Fibroblast of skin of right quadriceps (primary cell): ENCODE measurements around the gene POU6F1.

Experiments
- DNase-seq: peaks from one replicate; pipeline ENCODE4 v3.0.0-alpha.2; 2013

The POU6F1 gene

DNA sequence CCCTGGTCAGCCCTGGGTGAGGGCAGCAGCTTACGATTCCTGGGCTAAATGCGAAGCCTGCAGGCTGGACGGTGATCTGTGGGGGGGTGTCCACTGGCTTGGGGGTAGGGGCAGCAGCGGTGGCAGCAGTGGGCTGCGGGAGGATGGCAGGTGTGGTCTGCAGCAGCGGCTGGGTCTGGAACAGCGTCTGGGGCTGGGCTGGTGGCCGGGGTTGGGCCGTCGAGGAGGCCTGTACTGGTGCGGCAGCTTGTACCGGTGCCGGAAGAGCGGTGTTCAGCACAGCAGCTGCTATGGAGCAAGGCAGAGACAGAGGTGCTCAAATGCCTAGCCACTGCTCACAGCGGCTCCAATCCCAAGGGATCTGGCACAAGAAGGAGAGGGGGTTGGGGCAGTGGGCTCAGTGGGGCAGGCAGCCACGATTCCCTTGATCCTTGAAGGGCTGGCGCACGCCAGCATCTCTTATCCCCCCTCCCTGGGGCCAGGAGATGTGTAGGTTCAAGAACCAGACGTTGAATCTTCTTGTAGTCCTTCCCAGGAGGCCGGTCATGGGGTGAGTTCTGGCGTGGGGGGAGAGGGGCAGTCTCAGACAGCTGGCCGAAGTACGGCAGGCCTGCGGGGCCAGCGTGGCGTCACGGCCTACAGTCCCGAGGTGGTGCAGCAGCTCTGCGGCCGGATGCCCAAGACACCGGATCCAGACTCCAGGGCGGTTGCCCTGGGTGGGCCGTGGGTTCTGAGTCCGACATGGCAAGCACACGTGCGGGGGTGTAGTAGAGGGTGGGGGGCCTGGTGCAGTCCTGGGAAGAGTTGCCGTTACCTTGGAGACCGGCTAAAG is 19.9 kb downstream of the POU6F1 start:
- DNase-seq = no peak

DNA sequence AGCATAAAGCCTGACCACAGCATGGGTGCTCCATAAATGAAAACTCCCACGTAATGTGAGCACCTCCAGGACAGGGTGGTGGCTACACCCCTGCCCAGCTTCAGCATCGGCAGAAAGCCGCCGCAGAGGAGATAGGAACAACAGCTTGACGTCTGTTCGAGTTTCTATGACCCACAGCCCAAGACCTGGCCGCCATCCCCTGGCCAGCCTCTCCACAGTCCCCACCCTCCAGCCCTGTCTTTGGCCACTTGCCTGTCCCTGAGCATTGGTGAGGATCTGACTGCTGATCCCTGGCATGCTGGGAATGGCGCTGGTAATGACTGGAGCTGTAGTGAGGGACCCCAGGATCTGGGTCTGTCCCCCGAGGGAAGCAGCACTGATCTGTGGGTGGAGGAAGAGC is 21.3 kb downstream of the POU6F1 start:
- no peak for DNase-seq

DNA sequence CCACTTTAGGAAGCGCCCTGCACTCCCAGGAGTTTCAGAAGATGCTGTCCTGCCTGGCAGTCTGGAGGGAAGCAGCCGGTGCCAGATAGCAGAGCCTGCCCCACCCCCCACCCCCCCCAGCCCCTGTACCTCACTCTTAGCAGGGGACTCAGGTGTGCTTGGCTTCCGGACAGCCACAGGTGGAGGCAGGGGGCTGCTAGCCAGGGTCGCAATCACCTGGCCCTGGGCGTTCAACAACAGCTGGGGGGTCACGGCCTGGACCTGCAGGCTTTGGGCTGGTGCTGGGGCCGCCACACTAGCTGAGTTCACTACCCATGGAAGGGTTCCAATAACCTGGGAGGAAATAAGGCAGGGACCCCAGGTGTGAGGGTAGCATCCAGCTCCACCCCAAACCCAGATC is 22.0 kb downstream of the POU6F1 start:
- no peak for DNase-seq

DNA sequence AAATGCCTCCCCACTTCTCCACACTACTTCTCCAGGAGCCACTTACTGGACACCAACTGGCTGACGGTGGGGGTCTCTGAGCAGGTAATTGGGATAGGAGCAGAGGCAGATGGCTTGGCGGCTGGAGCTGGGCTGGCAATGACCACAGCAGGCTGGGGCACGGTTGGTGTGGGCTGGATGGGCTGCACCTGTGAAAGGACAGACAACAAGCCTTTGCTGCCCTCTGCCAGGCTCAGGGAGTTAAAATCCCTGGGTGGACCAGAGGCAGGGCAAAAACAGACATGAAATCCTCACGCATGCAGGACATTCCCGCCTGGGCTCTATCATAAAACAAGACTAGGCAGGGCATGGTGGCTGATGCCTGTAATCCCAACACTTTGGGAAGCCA is 25.6 kb downstream of the POU6F1 start:
- DNase-seq = no peak

DNA sequence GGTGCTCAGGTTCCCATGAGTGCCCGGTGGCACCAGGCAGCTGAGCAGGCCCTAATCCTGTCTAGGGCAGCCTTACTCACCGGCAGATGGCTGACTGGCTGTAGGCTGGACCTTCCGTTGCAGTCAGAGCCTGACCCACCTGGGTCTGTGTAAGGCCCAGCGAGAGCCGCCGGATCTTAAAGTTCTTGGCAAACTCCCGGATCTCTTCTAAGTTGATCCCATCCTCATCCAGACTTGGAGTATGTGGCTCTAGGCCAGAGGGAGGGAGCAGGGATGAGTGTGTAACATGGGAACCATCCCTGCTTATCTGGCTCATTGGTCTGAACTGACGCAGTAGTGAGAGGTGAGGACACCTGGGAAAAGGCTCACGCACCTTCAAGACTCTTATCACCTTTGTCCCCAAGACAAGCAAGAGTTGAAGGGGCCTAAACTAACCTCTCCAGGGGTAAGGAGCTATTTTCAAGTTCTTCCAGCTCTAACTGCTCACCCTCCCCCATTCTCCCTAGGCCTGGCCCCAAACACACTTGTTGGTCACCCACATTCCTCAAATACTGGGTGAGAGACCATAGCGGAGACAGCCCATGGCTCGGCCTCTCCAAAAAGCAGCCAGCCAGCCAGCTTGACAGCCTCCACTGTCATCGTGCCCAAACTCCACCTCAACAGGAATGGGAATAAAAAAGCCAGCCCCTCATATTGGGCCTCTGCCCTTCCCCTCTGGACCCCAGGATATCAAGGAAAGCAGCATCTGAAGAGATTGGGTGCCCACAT is 26.2 kb downstream of the POU6F1 start:
- DNase-seq = no peak

DNA sequence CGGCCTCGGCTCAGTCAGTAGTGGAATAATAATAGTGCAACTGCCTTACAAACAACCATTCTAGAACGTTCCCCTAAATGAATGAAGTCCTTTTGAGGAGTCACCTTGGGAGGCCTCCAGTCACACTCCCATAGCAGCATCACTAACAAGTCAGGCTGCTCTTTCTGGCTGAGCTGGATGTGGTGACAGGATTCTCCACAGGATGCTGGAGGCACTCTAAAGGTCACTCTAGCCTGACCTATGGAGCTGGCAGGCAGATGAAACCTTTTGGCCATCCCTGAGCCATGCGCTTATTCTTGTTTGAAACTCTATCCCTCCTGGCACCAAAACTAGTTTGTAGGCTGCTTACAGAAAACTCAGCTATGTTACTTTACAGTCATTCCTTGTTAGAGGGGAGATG is 27.0 kb downstream of the POU6F1 start:
- no peak for DNase-seq

DNA sequence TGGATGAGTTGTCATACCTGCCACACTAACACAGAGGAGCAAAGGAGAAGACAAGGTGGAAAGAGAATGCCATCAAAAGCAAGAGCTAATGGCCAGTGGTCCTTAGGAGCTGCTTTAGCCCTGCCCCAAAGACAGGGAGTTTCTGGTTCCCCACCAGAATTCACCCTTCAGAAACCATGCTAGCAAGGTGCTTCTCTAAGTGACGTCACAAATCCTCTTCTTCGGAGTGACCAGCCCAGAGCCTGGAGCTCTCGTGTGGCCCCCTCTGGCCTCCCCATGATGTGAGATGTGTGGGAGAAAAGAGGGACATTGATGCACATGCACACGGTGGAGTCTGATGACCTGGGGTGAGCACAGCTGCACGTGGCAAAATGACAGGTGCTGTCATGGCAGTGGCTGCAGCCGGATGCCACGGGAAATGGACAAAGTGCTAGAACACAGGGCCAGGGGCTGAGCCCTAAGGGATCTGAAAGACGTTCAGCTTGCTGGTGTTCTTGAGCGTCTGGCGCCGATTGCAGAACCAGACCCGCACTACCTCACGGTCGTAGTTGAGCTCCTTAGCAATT is 28.0 kb downstream of the POU6F1 start:
- no peak for DNase-seq

DNA sequence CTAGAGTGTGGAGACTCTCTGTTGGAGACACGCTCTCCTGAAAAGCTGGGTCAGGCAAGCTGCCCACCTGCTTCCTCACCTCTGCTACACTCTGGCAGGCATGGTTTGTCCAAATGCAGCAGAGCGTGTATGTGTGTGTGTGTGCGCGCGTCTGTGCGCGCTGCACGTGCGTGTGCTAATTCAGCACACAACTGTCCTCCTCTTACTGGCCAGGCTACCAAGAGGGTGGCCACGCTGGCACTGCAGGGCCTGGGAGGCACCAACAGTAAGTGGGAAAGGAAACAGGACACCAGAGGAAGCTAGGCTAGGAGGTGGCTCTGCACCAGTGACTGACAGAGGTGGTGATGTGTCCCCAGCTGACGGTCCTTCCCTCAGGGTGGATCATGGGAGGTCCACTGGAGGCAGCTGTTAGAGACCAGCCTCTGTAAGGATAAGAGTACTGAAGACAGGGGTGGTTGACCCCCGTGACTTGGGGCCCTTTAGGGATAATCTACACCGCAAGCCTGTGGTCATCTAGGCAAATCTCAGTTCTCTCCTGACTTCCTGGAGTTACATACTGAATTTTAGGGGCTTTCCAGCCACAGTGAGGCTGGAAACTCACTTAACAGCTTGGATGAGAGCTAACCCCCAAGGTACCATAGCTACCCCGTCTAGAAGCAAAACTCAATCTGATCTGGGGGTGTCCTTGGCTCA is 29.4 kb downstream of the POU6F1 start:
- DNase-seq = no peak

DNA sequence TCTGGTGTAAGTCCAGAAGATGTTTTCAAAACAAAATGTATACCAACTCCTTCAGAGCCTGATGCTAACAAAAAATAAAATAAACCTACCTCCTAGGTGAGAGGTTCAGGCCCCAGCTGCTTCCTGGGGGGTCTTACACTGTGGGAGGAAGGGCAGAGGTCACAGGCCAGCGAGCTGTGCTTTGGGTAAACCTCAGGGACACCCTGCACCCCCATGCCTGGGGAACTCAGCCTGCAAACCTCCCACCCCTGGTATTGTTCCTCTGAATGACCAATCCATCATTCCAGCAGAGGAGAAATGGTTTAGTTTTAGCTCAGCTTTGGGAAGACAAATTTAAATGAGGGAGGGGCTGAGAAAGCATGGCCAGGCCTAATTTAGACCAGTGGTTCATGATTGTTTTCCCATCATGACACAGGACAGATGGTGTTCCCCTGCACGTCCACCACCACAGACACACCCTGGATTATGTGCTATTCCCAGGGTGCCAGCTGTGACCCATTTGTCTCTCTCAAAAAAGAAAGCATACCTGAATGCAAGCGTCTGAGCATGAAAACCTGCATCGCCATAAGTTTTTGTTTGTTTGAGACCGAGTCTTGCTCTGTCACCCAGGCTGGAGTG is 30.4 kb downstream of the POU6F1 start:
- DNase-seq = no peak

DNA sequence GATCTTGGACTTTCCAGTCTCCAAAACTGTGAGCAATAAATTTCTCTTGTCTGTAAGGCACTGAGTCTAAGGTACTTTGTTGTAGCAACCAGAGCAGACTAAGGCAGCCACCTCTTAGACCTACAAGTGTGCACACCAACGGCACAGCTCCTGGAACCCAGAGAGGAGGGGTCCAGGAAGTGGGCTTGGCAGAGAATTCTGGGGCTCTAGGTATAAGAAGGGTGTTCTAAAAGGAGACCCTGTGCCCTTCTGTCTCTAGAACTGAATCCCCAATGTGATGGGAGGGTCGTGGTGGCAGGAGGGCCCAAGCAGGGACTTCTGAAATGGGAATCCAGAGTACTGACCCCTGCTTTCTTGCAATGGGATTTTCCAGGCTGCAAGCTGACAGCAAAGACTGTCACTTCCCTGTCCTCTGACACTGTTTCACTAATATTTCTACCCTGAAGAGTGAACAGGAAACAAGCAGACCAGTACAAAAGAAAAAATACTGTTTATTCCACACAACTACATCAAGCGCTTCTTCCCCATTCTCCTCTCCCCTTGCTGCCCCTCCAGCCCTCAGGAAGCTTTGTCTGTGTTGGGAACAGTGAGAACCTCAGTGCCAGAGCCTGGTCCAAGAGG is 31.3 kb downstream of the POU6F1 start:
- DNase-seq = no peak

DNA sequence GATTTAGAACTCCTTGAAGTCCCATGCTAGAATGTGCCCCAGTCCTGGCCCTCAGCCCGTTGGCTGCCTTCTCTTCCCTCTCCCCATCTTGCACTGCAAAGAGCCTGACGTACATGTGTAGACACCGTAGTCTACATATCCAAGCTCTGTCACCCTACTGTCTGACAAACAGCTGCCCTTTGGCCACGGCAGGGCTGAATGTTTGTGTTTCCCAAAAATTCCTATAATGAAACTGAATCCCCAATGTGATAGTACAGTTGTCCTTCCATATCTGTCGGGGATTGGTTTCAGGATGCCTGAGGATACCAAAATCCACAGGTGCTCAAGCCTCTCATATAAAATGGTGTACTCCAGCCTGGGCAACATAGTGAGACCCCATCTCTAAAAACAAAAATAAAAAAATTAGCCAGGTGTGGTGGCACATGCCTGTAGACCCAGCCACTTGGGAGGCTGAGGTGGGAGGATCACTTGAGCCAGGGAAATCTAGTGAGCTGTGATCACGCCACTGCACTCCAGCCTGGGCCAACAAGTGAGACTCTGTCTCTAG is 32.6 kb downstream of the POU6F1 start:
- DNase-seq = no peak

DNA sequence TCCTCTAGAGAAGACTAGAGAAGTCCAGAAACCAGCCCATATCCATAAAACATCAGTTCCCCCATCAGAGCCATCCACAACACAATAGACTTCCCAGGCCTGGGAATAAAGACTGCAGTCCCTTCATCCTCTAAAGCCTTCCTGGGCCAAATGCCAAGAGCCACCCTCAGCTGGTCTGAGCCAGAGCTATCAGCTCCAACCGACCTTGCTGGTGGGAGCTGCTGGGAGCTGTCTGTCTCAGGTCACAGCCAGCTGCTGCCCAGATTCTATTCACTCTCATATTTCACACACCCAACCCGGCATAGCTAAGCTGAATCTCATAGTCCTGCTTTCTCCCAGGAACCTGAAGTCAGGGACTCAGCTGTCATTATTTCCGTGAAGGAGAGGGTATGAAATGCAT is 34.0 kb downstream of the POU6F1 start:
- peak; percentile 18 for DNase-seq

DNA sequence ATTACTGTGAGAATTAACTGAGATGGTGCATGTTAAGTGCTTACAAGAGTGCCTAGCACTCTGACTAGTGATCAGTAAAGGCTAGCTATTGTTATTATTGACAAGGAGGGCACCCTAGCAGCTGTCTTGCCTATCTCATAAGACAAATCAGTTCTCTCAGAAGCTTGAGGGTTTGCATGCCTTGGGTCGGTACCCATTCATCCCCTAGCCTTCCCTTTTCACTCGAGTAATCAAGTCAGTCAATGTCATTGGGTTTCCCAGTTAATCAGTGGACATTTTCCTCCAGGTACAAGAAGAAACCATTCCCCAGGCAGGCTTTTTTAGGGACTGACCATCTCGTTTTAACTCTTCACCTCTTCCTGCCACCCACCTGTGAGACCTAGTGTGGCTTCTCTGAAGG is 34.5 kb downstream of the POU6F1 start:
- DNase-seq = no peak

DNA sequence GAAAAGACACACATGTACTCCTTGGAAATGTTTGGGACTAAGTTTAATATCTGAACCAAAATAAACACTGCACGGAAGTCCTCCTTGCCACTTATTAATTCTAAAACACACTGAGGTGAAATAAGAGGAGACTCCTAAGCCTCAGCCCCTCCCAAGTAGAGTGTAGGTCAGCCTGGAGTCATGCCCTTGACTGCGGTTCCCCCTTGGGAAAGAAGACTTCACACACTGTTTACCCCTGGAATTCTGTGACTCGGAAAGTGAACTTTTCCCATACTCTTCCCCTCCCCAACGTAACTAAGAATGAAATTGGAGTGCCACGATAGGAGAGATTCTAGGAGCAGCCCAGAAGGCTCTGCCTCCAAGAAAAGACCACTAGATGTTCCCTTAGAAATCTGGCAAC is 36.3 kb downstream of the POU6F1 start:
- no peak for DNase-seq

DNA sequence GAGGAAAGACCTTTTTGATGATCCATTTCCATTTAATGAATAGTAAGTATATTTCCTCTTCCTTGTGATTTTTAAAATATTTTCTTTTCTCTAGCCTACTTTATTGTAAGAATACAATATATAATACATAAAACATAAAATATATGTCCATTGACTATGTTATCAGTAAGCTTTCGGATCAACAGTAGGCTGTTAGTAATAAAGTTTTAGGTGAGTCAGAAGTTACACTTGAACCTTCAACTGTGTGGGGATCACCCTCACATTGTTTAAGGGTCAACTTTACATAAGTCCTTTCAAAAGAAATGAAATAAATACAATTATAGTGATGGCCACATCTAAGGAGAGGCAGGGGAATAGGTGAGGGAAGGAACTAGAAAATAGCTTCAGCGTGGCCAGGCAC is 40.0 kb downstream of the POU6F1 start:
- DNase-seq = no peak

DNA sequence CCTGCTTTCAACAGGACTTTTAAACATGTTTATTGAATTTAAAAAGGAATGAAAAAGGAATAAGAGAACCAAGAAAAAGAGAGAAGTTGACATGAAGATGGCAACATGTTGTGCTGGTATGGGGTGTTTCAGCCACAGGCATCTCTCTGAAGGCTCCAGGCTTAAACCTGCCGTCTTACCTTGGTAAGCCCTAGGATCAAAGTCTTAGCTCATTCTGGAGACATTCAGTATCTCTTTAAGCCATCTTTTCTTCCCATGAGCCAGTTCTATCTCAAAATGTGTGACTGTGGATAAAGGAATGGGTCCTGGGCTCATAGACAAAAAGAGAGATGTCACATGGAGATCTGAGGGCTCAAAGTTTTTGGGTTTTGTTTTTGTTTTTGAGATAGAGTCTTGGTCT is 43.4 kb downstream of the POU6F1 start:
- no peak for DNase-seq

DNA sequence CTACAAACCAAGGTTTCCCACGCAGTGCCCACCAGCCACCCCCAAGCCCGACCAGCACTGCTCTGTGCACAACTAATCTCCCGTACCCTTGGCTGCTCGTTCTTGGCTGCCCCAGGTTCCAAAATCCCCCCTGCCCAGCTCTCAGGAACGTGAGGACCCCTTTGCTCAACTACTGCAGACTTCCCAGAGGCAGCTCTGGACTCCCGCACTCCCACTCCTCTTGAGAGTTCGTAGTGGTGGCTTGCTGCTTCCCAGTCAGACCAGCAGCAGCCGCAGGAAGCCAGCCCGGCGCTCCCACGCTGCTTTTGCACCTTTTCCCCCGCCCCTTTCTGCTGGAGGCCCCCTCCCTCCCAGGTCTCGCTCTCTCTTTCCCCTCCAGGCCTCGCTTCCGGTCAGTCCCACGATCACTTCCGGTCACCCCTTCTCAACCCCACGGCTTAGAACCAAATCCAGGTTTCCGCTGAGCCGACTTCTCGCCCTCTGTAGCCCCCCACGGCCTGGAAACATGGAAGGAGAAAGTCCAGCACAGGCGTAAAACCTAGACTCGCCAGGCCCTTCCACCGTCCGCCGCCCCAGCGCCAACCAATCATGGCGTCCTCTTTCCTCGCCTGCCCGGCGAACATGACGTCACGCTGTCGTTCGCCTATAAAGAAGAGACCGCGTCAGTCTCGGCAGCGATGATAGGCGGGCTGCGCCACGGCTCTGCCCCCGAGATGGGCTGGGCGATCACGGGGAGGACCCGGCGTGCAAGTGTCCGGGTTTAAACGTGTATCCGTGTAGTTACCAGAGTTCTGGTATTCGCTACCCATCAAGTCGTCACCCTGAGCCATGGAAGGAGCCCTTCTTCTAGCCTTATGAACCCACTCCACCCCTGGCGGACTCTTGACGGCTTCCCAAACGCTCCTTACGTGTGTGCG is 45.1 kb downstream of the POU6F1 start, which contains the start of gene TFCP2:
TFCP2 (minus strand) TSS at position 621 of the 917 bp plus-strand sequence. CDS start 713 bp downstream, outside the sequence.
- peak; percentile 96 for DNase-seq

DNA sequence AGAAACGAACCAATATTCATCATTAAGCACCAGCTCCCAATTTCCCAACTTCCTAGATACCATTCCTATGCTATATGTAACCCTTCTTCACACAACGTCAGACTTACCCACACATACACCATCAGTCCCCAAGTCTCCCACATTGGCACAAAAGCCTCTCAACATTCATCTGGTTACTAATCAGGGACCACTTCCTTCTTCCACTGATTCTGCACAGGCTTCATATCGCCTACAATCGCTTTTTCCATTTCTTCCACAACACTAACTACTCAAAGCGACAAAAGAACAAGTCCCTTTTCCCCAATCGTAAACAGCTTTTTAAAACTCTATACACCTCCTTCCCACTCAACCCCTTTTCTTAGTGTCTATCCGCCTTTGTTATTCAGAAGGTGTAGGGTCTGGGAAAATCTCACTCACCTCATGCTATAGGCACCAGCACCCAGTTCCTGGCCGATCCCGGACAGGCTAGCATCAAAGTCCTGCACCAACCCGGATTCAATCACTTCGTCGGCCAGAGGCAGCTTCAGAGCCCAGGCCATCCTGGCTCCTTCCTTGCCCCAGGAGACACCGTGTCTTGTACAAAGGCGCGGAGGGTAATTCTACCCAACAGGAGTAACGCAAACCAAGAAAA is 45.9 kb downstream of the POU6F1 start:
- DNase-seq = peak; percentile 15

DNA sequence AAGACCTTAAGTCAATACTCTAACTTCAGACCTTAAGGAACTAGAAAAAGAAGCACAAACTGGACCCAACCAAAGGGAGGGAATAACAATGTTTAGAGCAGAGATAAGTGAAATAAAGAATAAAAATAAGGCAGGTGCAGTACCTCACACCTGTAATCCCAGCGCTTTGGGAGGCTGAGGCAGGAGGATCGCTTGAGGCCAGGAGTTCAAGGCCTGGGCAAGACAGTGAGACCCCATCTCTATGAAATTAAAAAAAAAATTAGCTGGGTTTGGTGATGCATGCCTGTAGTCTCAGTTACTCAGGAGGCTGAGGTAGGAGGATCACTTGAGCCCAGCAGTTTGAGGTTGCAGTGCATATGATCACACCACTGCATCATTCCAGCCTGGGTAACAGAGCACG is 54.1 kb downstream of the POU6F1 start:
- no peak for DNase-seq

DNA sequence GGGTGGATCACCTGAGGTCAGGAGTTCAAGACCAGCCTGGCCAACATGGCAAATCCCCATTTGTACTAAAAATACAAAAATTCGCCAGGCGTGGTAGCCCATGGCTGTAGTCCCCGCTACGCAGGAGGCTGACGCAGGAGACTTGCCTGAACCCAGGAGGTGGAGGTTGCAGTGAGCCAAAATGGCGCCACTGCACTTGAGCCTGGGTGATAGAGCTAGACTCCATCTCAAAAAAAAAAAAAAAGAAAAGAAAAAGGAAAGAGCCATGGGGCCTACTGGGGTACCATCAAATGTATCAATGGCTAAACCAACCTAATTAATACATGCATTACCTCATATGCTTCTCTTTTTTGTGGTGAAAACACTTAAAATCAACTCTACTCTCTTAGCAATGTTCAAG is 55.6 kb downstream of the POU6F1 start:
- DNase-seq = no peak
